Measurements from ENCODE around the gene RDH14.

RDH14 gene

DNA sequence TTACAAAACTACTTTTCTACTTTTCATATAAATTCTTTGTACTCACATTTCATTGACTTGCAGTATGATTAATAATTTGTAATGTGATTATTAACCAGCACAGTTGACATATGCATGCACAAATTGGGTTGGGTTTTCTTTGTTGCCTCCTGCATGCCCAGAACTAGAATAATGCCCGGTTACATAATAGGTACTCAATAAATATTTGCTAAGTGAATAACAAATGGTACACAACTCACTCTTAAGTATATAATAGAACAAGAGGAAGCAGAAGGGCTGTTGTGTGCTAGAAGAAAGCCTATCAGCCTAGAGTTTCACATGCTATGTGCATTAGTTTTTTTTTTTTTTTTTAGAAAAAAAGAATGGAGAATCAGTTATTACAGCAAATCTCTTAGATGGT is 9.3 kb downstream of the RDH14 start:
- H3K4me3 ChIP-seq (ENCODE audit: low read depth, low read length) = no peak overlapping the region
- TF ChIP-seq, protein P1, sequence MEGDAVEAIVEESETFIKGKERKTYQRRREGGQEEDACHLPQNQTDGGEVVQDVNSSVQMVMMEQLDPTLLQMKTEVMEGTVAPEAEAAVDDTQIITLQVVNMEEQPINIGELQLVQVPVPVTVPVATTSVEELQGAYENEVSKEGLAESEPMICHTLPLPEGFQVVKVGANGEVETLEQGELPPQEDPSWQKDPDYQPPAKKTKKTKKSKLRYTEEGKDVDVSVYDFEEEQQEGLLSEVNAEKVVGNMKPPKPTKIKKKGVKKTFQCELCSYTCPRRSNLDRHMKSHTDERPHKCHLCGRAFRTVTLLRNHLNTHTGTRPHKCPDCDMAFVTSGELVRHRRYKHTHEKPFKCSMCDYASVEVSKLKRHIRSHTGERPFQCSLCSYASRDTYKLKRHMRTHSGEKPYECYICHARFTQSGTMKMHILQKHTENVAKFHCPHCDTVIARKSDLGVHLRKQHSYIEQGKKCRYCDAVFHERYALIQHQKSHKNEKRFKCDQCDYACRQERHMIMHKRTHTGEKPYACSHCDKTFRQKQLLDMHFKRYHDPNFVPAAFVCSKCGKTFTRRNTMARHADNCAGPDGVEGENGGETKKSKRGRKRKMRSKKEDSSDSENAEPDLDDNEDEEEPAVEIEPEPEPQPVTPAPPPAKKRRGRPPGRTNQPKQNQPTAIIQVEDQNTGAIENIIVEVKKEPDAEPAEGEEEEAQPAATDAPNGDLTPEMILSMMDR (IDR thresholded peaks at IDR 0.05; ENCODE audit: borderline replicate concordance, insufficient read depth, low read depth, low read length) = no peak

DNA sequence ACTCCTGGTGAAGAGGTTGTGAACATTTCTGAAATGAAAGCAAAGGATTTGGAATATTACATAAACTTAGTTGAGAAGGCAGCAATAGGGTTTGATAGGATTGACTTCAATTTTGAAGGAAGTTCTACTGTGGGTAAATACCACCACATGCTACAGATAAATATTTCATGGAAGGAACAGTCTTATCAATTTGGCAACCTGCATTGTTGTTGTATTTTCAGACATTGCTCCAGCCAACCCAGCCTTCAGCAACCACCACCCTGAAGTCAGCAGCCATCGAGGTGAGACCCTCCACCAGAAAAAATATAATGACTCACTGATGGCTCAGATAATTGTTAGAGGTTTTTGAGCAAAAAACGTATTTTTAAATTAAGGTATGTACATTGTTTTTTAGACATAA is 10.0 kb downstream of the RDH14 start:
- TF ChIP-seq, protein P1 (IDR thresholded peaks at IDR 0.05; ENCODE audit: borderline replicate concordance, insufficient read depth, low read depth, low read length) = no peak
- H3K4me3 ChIP-seq (ENCODE audit: low read depth, low read length) = no peak overlapping the region

DNA sequence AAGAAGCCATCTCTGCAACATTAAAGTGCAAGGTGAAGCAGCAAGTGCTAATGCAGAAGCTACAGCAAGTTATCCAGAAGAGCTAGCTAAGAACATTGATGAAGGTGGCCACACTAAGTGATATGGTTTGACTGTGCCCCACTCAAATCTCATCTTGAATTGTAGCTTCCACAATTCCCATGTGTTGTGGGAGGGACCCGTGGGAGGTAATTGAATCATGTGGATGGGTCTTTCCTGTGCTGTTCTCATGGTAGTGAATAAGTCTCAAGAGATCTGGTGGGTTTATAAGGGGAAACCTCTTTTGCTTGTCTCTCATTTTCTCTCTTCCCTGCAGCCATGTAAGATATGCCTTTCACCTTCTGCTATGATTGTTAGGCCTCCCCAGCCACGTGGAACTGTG is 11.4 kb downstream of the RDH14 start:
- no peak overlapping the region for H3K4me3 ChIP-seq (ENCODE audit: low read depth, low read length)
- TF ChIP-seq, protein P1 (IDR thresholded peaks at IDR 0.05; ENCODE audit: borderline replicate concordance, insufficient read depth, low read depth, low read length) = no peak

DNA sequence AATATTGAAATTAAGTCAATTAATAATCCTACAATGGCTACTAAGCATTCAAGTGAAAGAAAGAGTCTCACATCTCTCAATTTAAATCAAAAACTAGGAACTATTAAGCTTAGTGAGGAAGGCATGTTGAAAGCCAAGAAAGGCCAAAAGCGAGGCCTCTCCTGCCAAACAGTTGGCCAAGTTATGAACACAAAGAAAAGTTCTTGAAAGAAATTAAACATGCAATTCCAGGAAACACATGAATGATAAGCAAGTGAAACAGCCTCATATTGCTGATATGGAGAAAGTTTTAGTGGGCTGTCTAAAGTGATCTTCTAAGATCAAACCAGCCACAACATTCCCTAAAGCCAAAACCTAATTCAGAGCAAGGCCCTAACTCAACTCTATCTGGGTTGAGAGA is 11.8 kb downstream of the RDH14 start:
- H3K4me3 ChIP-seq (ENCODE audit: low read depth, low read length) = no peak overlapping the region
- TF ChIP-seq, protein P1 (IDR thresholded peaks at IDR 0.05; ENCODE audit: borderline replicate concordance, insufficient read depth, low read depth, low read length) = no peak

DNA sequence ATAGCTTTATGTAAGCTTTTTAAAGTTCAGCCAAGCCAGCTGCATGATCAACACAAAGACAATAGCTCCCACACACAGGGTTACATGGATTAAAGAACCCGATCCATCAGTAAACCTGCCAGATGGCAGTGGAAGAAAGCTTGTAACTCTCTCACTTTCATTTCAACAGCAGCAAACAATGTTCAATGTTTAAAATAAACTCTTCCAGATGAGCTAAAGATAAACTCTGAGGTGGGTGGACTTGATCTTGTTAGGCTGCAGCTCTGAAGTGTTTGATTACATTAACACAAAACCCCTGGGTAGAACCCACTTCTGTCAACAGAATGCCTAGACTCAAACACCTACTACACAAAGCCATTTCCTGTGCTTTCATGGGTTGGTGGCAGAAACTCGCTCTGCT is 13.9 kb downstream of the RDH14 start:
- no peak overlapping the region for H3K4me3 ChIP-seq (ENCODE audit: low read depth, low read length)
- TF ChIP-seq, protein P1 (IDR thresholded peaks at IDR 0.05; ENCODE audit: borderline replicate concordance, insufficient read depth, low read depth, low read length) = no peak

DNA sequence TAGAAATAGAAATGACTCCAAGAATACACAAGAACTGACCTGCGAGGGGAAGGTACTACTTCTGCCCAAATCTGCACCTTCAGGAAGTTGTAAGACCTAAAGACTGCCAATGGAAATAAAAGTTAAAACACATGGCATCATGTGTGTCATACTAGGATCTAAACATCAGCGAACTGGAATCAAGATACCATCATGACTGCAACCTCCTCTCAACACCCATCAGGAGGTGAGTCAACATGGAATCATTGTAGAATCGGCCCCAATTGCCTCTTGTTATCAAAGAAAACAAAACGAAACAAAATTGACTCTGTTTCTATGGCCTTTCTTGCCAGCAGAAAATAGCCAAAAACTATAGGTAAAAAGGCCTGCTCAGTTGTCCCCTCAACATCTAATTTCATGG is 15.1 kb downstream of the RDH14 start:
- TF ChIP-seq, protein P1 (IDR thresholded peaks at IDR 0.05; ENCODE audit: borderline replicate concordance, insufficient read depth, low read depth, low read length) = no peak
- H3K4me3 ChIP-seq (ENCODE audit: low read depth, low read length) = no peak overlapping the region

DNA sequence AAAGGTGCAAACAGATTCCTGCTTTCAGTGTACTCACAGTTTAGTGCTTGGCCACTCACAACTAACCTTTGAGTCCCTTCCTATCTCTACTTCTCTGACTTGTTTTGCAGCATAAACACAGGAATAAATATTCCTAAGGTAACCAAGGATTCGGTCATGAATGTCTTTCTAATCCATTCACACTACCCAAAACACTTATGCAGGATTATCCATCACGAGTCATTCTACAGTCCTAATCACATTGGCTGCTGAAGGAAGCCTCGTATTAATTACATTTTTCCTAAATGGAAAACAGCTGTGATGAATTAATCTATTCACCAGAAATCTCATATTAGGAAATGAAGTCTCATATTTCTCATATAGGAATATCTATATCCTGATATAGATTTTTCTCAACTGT is 16.3 kb downstream of the RDH14 start:
- H3K4me3 ChIP-seq (ENCODE audit: low read depth, low read length) = no peak overlapping the region
- TF ChIP-seq, protein P1 (IDR thresholded peaks at IDR 0.05; ENCODE audit: borderline replicate concordance, insufficient read depth, low read depth, low read length) = no peak
